ENCODE results near the gene RCSD1.
A peak's percentile ranks its signal among the peaks of the same experiment; 100 is the strongest.

The RCSD1 gene

DNA sequence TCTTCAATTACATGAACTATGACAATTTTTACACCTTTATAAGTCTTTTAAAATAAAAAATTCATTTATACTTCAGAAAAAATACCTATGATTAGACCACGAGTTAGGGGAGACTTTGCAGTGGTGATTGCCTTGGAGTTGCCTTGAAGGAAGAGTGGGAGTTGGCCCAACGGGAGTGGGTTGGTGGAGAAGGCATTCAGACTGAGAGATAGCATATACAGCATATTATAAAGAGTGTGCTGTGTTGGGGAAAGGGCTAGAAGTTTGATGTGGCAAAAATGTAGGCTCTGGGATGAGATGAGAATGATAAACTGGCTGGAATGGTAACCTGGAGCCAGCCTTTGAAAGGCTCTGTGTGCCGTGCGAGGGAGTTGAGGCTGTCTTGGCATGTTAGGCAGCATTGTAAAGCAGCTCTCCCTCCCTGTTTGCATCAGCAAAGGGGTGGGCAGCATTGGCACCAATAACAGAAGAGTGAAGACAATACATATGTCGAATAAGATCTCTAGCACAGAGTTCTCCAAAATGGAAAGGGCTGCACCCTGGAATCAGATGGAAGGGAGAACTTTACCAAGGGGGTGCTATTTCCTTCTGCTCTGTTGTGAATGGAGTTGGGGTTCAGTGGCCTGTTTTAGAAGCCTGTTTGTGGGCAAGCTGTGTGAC is 116.1 kb downstream of the RCSD1 start:
- Histone ChIP-seq H3K27ac (ENCODE audit: low read depth, low read length) (no peak overlapping the region), H3K36me3 (ENCODE audit: control insufficient read depth in 5 of 5, insufficient read depth in 5 of 5, low read length in 5 of 5) (no peaks in the 10 kb centered on the region), H3K9ac (ENCODE audit: low read length in 5 of 5) (no peak overlapping the region), H3K4me3 (ENCODE audit: low read depth in 1 of 5, low read length in 5 of 5) (no peak overlapping the region), H3K9me3 (ENCODE audit: control insufficient read depth in 5 of 5, low read length in 5 of 5) (no peaks in the 10 kb centered on the region), H3K27me3 (ENCODE audit: control insufficient read depth in 5 of 5, insufficient read depth in 4 of 5, low read length in 5 of 5) (no peaks in the 10 kb centered on the region), H3K4me1 (ENCODE audit: control insufficient read depth in 5 of 5, insufficient read depth in 5 of 5, low read length in 5 of 5) (peaks cover 0 to 18% (median 6%) of the 10 kb centered on the region in 5 donors)

DNA sequence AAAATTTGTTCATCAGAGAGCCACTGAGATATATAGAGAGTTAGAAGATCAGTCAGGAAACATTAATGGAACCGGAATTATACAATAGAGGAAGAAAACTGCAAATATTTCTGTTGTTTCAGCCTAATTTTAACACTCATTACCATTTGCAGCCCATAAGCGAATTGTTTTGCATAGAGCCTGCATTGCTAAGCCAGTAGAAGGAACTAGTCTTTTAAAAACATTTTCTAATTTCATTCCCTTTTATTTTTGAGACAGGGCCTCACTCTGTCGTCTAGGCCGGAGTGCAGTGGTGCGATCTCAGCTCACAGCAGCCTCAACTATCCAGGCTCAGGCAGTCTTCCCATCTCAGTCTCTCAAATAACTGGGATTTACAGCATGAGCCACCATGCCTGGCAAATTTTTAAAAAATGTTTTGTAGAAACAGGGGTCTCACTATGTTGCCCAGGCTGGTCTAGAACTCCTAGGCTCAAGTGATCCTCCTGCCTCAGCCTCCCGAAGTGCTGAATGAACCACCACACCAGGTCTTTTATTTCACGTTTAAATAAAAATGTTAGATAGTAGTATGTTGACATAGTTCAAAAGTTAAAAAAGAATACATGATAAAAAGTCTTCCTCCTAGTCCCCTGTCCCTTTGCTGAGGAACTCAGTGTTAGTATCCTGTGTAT is 117.1 kb downstream of the RCSD1 start:
- no peak overlapping the region for H3K4me3 ChIP-seq (ENCODE audit: low read depth in 1 of 5, low read length in 5 of 5)
- H3K4me1 ChIP-seq (ENCODE audit: control insufficient read depth in 5 of 5, insufficient read depth in 5 of 5, low read length in 5 of 5) = peaks cover 2 to 22% (median 7%) of the 10 kb centered on the region in 5 donors
- no peak overlapping the region for H3K27ac ChIP-seq (ENCODE audit: low read depth, low read length)
- H3K9ac ChIP-seq (ENCODE audit: low read length in 5 of 5) = no peak overlapping the region
- no peaks in the 10 kb centered on the region for H3K9me3 ChIP-seq (ENCODE audit: control insufficient read depth in 5 of 5, low read length in 5 of 5)
- H3K27me3 ChIP-seq (ENCODE audit: control insufficient read depth in 5 of 5, insufficient read depth in 4 of 5, low read length in 5 of 5) = no peaks in the 10 kb centered on the region
- H3K36me3 ChIP-seq (ENCODE audit: control insufficient read depth in 5 of 5, insufficient read depth in 5 of 5, low read length in 5 of 5) = no peaks in the 10 kb centered on the region

DNA sequence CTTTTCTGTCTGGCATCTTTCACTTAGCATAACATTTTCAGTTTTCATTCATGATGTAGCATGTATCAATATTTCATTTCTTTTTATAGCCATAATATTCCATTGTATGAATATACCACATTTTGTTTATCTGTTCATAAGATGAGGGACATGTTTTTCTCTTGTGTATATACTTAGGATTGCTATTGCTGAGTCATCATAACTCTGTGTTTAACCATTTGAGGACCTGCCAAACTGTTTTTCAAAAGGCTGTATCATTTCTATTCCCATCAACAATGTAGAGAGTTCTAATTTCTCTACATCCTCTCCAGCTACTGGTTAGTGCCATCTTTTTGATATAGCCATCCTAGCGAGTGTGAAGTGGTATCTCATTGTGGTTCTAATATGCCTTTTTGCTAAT is 118.0 kb downstream of the RCSD1 start:
- no peak overlapping the region for H3K4me3 ChIP-seq (ENCODE audit: low read depth in 1 of 5, low read length in 5 of 5)
- H3K4me1 ChIP-seq (ENCODE audit: control insufficient read depth in 5 of 5, insufficient read depth in 5 of 5, low read length in 5 of 5) = peaks cover 5 to 31% (median 12%) of the 10 kb centered on the region in 5 donors
- H3K36me3 ChIP-seq (ENCODE audit: control insufficient read depth in 5 of 5, insufficient read depth in 5 of 5, low read length in 5 of 5) = no peaks in the 10 kb centered on the region
- H3K9me3 ChIP-seq (ENCODE audit: control insufficient read depth in 5 of 5, low read length in 5 of 5) = no peaks in the 10 kb centered on the region
- H3K27me3 ChIP-seq (ENCODE audit: control insufficient read depth in 5 of 5, insufficient read depth in 4 of 5, low read length in 5 of 5) = no peaks in the 10 kb centered on the region
- H3K9ac ChIP-seq (ENCODE audit: low read length in 5 of 5) = no peak overlapping the region
- H3K27ac ChIP-seq (ENCODE audit: low read depth, low read length) = peak overlapping the region; percentile 14

DNA sequence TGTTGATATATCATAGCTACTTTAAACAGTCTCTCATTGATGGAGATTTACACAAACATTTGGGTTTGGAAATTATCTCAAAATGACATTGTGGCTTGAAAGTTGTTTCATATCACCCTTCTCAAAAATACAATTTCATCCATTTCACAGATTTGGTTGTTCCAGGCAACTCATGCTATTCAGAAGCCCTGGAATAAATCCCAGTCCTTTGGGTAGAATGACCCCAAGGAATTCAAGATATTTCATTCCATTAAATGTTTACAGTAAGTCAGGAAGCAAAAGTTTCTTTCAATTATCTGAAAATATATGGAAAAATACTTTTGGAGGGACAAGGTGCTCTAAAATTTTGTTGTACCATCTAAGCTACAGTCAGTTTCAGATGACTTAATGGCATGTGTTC is 118.9 kb downstream of the RCSD1 start:
- H3K27ac ChIP-seq (ENCODE audit: low read depth, low read length) = peak overlapping the region; percentile 14
- peaks cover 5 to 35% (median 18%) of the 10 kb centered on the region in 5 donors for H3K4me1 ChIP-seq (ENCODE audit: control insufficient read depth in 5 of 5, insufficient read depth in 5 of 5, low read length in 5 of 5)
- no peak overlapping the region for H3K4me3 ChIP-seq (ENCODE audit: low read depth in 1 of 5, low read length in 5 of 5)
- no peaks in the 10 kb centered on the region for H3K36me3 ChIP-seq (ENCODE audit: control insufficient read depth in 5 of 5, insufficient read depth in 5 of 5, low read length in 5 of 5)
- no peak overlapping the region for H3K9ac ChIP-seq (ENCODE audit: low read length in 5 of 5)
- H3K27me3 ChIP-seq (ENCODE audit: control insufficient read depth in 5 of 5, insufficient read depth in 4 of 5, low read length in 5 of 5) = no peaks in the 10 kb centered on the region
- H3K9me3 ChIP-seq (ENCODE audit: control insufficient read depth in 5 of 5, low read length in 5 of 5) = no peaks in the 10 kb centered on the region

DNA sequence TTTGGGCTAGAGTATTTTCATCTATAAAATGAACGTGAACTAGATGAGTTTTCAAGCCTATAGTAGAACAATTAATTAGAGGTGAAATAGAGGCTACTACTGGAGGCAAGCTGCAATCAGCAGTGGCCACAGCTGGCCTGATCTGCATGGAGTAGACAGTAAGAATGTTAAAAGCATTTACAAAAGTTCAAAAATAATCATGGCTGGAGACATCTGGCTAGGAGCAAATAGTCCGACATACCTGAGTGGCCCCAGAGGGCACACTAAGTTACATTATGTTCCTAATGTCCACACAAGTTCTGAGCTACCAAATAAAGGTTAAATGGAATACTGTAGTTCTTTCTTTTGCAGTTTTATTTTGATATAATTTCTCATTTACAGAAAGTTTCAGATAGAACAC is 119.7 kb downstream of the RCSD1 start:
- Histone ChIP-seq H3K27me3 (ENCODE audit: control insufficient read depth in 5 of 5, insufficient read depth in 4 of 5, low read length in 5 of 5) (no peaks in the 10 kb centered on the region), H3K9me3 (ENCODE audit: control insufficient read depth in 5 of 5, low read length in 5 of 5) (no peaks in the 10 kb centered on the region), H3K27ac (ENCODE audit: low read depth, low read length) (no peak overlapping the region), H3K4me1 (ENCODE audit: control insufficient read depth in 5 of 5, insufficient read depth in 5 of 5, low read length in 5 of 5) (peaks cover 5 to 35% (median 18%) of the 10 kb centered on the region in 5 donors), H3K9ac (ENCODE audit: low read length in 5 of 5) (no peak overlapping the region), H3K4me3 (ENCODE audit: low read depth in 1 of 5, low read length in 5 of 5) (no peak overlapping the region), H3K36me3 (ENCODE audit: control insufficient read depth in 5 of 5, insufficient read depth in 5 of 5, low read length in 5 of 5) (no peaks in the 10 kb centered on the region)

DNA sequence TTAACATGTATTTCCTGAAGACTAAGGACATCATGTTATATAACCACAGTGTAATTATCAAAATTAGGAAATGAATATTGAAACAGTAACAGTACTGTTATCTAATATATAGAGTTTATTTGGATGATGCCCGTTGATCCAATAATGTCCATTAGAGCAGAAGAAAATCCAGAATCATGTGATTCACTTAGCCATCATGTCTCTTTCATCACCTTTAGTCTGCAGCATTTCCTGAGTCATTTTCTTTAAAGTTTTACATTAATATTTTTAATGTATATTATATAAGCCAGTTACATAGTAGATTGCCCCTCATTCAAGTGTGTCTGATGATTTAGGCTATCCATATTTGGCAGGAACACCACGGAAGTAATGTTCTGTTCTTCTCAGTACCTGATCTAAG is 120.6 kb downstream of the RCSD1 start:
- no peak overlapping the region for H3K9ac ChIP-seq (ENCODE audit: low read length in 5 of 5)
- H3K27me3 ChIP-seq (ENCODE audit: control insufficient read depth in 5 of 5, insufficient read depth in 4 of 5, low read length in 5 of 5) = no peaks in the 10 kb centered on the region
- H3K4me1 ChIP-seq (ENCODE audit: control insufficient read depth in 5 of 5, insufficient read depth in 5 of 5, low read length in 5 of 5) = peaks cover 5 to 39% (median 20%) of the 10 kb centered on the region in 5 donors
- H3K27ac ChIP-seq (ENCODE audit: low read depth, low read length) = no peak overlapping the region
- H3K9me3 ChIP-seq (ENCODE audit: control insufficient read depth in 5 of 5, low read length in 5 of 5) = no peaks in the 10 kb centered on the region
- no peak overlapping the region for H3K4me3 ChIP-seq (ENCODE audit: low read depth in 1 of 5, low read length in 5 of 5)
- H3K36me3 ChIP-seq (ENCODE audit: control insufficient read depth in 5 of 5, insufficient read depth in 5 of 5, low read length in 5 of 5) = no peaks in the 10 kb centered on the region

DNA sequence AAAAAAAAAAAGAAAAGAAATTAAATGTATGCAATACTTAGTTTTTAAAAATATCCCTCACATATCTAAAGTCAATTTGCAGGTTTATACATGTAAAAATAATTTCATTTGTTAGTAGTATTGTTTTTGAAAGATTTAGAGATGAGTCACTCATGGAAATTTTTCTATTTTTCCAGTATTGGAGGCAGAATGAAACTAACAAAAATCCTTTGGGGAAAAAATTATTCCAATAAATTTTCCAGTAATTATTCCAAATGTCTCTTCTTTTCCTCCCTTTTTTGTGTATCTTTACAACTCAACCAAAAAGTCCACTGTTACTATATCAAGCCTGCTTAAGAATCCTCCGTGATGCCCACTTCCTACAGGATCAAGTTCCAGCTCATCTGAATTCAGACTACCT is 121.6 kb downstream of the RCSD1 start:
- peak overlapping the region; percentile 86 for H3K27ac ChIP-seq (ENCODE audit: low read depth, low read length)

DNA sequence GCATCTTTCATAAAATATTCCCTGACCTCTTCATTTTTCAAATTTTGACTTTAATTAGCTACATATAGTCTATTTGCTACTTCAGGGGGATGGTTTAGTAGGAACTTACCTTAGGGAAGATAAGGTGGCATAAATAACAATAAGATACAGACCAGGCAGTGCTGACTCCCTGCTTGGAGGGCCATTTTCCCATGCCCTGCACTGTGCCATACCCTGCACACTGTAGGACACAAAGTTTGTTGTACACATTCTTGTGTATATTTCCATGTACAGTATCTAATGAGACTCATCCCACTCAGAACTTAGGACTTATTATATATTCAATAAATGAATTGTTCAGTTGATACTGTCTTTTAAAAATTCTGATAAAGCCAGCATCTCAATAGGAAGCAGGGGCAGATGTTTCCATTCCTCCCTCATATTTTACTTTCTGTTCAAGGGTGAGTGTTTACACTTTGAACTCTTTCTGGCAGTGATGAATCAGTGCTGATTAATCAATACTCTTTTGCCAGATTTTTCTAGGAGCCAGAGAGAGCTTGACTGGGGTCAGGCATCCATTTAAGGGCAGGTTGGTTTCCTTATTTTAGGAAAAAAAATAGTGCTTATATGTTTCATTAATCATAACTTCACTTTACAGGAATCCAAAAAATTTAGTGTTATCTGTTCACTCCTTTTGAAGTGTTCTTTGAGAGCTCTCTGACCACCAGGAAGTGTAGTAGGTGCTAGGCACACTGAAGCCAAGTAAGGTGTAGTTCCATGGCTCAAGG is 122.4 kb downstream of the RCSD1 start:
- no peak overlapping the region for H3K9ac ChIP-seq (ENCODE audit: low read length in 5 of 5)
- H3K27ac ChIP-seq (ENCODE audit: low read depth, low read length) = peak overlapping the region; percentile 86
- H3K4me3 ChIP-seq (ENCODE audit: low read depth in 1 of 5, low read length in 5 of 5) = peak overlapping the region in 1 of 5 donors; percentile 17
- H3K27me3 ChIP-seq (ENCODE audit: control insufficient read depth in 5 of 5, insufficient read depth in 4 of 5, low read length in 5 of 5) = no peaks in the 10 kb centered on the region
- no peaks in the 10 kb centered on the region for H3K9me3 ChIP-seq (ENCODE audit: control insufficient read depth in 5 of 5, low read length in 5 of 5)
- no peaks in the 10 kb centered on the region for H3K36me3 ChIP-seq (ENCODE audit: control insufficient read depth in 5 of 5, insufficient read depth in 5 of 5, low read length in 5 of 5)
- peaks cover 5 to 48% (median 29%) of the 10 kb centered on the region in 5 donors for H3K4me1 ChIP-seq (ENCODE audit: control insufficient read depth in 5 of 5, insufficient read depth in 5 of 5, low read length in 5 of 5)

More for the DNA sequence above, 121.6 kb downstream of the RCSD1 start:
- Histone ChIP-seq H3K4me1 (ENCODE audit: control insufficient read depth in 5 of 5, insufficient read depth in 5 of 5, low read length in 5 of 5) (peaks cover 5 to 47% (median 25%) of the 10 kb centered on the region in 5 donors), H3K4me3 (ENCODE audit: low read depth in 1 of 5, low read length in 5 of 5) (peak overlapping the region in 1 of 5 donors; percentile 17), H3K9me3 (ENCODE audit: control insufficient read depth in 5 of 5, low read length in 5 of 5) (no peaks in the 10 kb centered on the region), H3K9ac (ENCODE audit: low read length in 5 of 5) (no peak overlapping the region), H3K36me3 (ENCODE audit: control insufficient read depth in 5 of 5, insufficient read depth in 5 of 5, low read length in 5 of 5) (no peaks in the 10 kb centered on the region), H3K27me3 (ENCODE audit: control insufficient read depth in 5 of 5, insufficient read depth in 4 of 5, low read length in 5 of 5) (no peaks in the 10 kb centered on the region)

DNA sequence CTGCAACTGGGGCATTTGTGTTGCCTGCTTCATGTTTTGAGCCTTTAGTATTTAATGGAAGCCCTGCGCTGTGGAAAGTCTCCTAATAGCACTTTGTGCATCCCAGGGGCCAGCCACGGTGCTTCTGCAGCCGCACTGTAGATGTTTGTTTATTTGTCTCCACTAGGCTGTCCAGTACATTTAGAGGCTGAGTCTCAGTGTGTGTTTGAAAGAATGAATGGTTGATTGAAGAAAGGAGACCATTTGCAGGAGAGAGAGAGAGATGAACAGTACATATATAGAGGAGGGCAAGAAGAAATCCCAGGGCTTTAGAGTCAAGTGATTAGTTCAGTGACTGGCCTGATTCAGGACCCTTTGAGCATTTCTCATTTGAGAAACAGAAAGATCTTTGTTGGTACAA is 125.6 kb downstream of the RCSD1 start:
- no peaks in the 10 kb centered on the region for H3K27me3 ChIP-seq (ENCODE audit: control insufficient read depth in 5 of 5, insufficient read depth in 4 of 5, low read length in 5 of 5)
- H3K4me1 ChIP-seq (ENCODE audit: control insufficient read depth in 5 of 5, insufficient read depth in 5 of 5, low read length in 5 of 5) = peaks cover 8 to 51% (median 36%) of the 10 kb centered on the region in 5 donors
- no peaks in the 10 kb centered on the region for H3K36me3 ChIP-seq (ENCODE audit: control insufficient read depth in 5 of 5, insufficient read depth in 5 of 5, low read length in 5 of 5)
- peak overlapping the region in 2 of 5 donors; percentile 12 to 30 for H3K9ac ChIP-seq (ENCODE audit: low read length in 5 of 5)
- H3K27ac ChIP-seq (ENCODE audit: low read depth, low read length) = no peak overlapping the region
- H3K4me3 ChIP-seq (ENCODE audit: low read depth in 1 of 5, low read length in 5 of 5) = no peak overlapping the region
- H3K9me3 ChIP-seq (ENCODE audit: control insufficient read depth in 5 of 5, low read length in 5 of 5) = no peaks in the 10 kb centered on the region

Measured in subcutaneous abdominal adipose tissue (tissue), 5 donors.